Measurements from ENCODE around the gene LYPLA2. TPM values are rescaled to one million over a fixed set of nuclear protein-coding genes. Genes with fewer than 3 reads are reported as not detected.
"Not testable (repeated sequence)": the region's sequence is repeated elsewhere in the genome, so short reads cannot be mapped to it uniquely, and the experiment has no call there.

The LYPLA2 gene
- total RNA-seq, 2 donors from 2014 or later = 117 to 120 TPM

DNA sequence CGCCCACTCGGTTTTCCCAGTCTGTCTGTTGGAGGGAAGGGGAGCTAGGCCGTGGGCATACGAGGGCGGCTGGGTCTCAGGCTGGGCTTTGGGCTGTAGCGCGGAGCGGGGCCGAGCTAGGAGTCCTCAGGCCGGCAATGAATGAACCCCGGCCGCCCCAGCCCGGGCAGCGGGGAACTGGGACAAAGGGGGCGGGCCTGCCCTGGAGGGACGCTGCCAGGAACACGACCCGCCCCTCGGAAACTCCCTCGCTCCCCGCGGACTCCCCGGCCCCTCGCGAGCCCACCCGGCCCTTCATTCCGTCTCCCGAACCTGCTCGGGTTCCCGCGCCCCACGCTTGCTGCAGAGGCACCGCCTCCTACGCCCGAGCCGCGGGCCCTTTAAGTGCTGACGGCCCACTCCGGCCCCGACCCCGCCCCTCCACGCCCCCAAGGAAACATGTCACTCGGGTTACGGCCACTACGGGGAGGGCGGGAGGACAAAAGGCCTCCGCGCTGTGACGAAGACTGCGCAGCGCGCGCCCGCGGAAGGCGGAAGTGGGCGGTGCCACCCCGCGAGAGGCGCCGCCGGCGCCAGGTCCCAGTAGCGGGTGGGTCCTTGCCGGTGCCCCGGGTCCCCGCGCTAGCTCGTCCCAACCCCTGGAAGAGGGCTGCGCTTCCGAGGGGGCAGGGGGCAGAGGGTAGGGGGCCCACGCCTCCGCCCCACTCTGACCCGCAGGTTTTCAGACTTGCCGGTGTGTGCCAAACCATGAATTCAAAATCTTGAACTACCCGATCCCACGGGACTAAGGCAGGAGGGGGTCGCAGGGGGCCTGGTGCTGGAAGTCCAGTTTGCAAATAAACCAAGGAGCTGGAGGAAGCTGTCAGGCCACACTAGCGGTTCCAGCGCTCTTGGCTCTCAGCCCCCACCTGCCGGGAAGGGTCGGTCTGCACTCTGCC lies 9.7 kb downstream of the LYPLA2 start, which contains the start of gene GALE:
Gene GALE (minus strand): TSS at position 355 of the 938 bp plus-strand sequence. CDS start 1,747 bp downstream, outside the sequence.
- peak; percentile 94 to 96 for ATAC-seq
- Mint-ChIP-seq H3K36me3 (no peaks in the 10 kb centered on the region), H3K27ac (peak within 1 kb of the TSS; percentile 85 to 93), H3K4me3 (peak within 1 kb of the TSS; percentile 95), H3K9me3 (no peaks in the 10 kb centered on the region), H3K27me3 (no peaks in the 10 kb centered on the region), H3K4me1 (ENCODE audit: low read depth in 2 of 2) (peaks cover 9 to 11% of the 10 kb centered on the region in 2 donors)
- DNase-seq (ENCODE audit: low spot score) = peak; percentile 98

DNA sequence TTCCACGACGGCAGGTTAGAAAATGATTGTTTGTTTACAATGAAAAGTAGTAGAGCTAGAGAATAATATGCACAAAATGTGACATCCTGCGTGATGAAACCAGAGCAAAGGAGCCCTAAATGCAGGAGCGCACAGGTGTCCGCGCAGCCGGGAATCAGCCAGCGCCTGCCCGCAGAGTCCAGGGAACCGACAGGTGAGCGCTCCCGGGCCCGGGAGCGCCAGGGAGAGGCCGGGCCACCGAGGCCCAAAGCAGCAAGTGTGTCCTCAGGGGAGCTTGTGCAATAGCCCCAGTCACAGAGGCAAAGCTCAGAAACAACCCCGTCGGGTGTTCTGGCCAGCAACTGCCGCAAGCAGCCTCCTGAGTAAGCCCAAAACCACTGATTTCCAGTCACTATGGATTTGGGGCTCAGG lies 10.4 kb downstream of the LYPLA2 start:
- no peaks in the 10 kb centered on the region for H3K36me3 Mint-ChIP-seq
- peak overlapping the region; percentile 85 to 93 for H3K27ac Mint-ChIP-seq
- DNase-seq (ENCODE audit: low spot score) = no peak
- no peaks in the 10 kb centered on the region for H3K9me3 Mint-ChIP-seq
- peaks cover 9 to 11% of the 10 kb centered on the region in 2 donors for H3K4me1 Mint-ChIP-seq (ENCODE audit: low read depth in 2 of 2)
- H3K4me3 Mint-ChIP-seq = peak overlapping the region; percentile 95
- no peaks in the 10 kb centered on the region for H3K27me3 Mint-ChIP-seq
- no peak for ATAC-seq

DNA sequence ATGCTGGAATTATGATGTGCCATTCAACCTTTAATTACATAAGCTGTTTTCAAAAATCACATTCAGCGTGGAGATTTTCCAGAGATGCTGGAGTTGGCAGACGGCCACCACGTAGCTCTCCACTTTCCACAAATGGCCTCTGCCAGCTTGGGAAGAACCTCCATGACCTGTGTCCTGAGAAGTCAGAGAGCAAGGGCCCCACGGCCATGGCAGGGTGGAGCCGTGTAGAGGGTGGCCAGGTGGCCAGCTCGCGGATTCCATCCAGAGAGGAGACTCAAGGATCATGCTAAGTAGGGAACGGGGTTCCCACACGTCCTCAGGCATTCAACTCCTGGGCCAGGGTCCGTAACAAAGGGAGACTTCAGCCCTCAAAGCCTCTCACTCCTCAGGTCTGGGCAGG lies 10.9 kb downstream of the LYPLA2 start:
- no peak for DNase-seq (ENCODE audit: low spot score)
- Mint-ChIP-seq H3K27ac (peak overlapping the region; percentile 27 to 85), H3K9me3 (no peaks in the 10 kb centered on the region), H3K4me3 (peak overlapping the region; percentile 25), H3K36me3 (no peaks in the 10 kb centered on the region), H3K27me3 (no peaks in the 10 kb centered on the region), H3K4me1 (ENCODE audit: low read depth in 2 of 2) (peaks cover 9 to 11% of the 10 kb centered on the region in 2 donors)
- ATAC-seq = no peak

DNA sequence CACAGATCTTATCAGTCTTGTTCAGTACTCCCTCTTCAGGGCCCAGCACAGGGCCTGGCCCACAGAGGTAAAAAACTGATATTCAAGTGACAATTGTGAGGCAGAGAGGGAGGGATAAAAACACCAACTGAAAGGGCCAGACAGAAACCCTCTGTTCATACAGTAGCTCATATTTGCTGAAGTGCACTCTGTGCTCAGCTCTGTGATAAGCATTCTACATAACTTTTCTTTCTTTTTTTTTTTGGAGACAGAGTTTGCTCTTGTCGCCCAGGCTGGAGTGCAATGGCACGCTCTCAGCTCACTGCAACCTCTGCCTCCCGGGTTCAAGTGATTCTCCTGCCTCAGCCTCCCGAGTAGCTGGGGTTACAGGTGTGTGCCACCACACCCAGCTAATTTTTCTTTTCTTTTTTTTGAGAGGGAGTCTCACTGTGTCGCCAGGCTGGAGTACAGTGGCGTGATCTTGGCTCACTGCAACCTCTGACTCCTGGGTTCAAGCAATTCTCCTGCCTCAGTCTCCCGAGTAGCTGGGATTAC lies 11.9 kb downstream of the LYPLA2 start:
- ATAC-seq; H3K9me3 Mint-ChIP-seq; DNase-seq (ENCODE audit: low spot score); H3K27me3 Mint-ChIP-seq; H3K4me3 Mint-ChIP-seq; H3K36me3 Mint-ChIP-seq: not testable (repeated sequence)
- Mint-ChIP-seq H3K27ac (peak overlapping the region in 1 of 2 donors; percentile 82), H3K4me1 (ENCODE audit: low read depth in 2 of 2) (peaks cover 9 to 11% of the 10 kb centered on the region in 2 donors)

DNA sequence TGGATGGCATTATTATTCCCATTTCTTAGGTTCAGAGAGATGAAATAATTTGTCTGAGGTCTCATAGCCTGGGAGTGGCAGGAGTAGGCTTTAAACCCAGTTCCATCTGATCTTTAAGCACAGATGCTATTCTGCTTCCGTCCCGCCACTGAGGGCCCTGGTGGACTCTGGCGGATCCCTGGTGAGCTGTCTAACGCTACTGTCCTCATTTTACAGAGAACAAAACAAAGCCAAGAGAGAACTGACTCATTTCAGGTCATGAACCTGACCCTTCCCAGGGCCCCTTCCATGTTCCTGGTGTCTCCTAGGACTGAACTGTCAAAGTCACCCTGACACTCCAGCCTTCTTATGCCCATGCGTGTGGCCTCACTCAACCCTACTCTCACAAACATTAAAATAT lies 12.7 kb downstream of the LYPLA2 start:
- peaks cover 9 to 10% of the 10 kb centered on the region in 2 donors for H3K4me1 Mint-ChIP-seq (ENCODE audit: low read depth in 2 of 2)
- no peak overlapping the region for H3K4me3 Mint-ChIP-seq
- no peaks in the 10 kb centered on the region for H3K36me3 Mint-ChIP-seq
- no peaks in the 10 kb centered on the region for H3K9me3 Mint-ChIP-seq
- ATAC-seq = no peak
- peak overlapping the region in 1 of 2 donors; percentile 82 for H3K27ac Mint-ChIP-seq
- DNase-seq (ENCODE audit: low spot score) = no peak
- no peaks in the 10 kb centered on the region for H3K27me3 Mint-ChIP-seq

DNA sequence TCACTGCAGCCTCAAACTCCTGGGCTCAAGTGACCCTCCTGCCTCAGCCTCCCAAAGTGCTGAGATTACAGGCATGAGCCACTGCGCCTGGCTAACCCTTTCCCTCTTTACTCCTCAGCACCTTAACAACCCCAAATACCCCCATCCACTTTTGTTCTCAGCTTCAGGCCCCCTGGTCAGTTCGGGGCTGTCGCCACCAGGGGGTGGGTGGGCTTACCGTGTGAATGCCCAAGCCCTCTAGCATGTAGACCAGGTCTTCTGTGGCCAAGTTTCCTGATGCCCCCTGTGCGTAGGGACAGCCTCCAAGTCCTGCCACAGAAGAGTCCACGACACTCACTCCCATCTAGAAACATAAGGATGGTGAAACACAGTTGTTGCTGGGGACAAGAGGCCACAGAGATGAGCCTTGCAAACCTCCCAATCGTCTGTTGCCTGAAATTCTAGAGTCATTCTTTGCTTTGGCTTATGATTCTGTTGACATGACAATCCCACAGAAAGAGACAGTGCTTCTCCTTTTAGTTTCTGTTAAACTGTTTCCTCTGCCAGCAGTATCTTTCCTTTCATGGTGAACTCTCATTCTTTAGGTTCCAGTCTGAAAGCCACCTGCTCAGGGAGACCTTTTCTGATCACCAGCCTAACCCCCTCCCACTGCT lies 13.4 kb downstream of the LYPLA2 start:
- no peak for ATAC-seq
- H3K36me3 Mint-ChIP-seq = no peaks in the 10 kb centered on the region

DNA sequence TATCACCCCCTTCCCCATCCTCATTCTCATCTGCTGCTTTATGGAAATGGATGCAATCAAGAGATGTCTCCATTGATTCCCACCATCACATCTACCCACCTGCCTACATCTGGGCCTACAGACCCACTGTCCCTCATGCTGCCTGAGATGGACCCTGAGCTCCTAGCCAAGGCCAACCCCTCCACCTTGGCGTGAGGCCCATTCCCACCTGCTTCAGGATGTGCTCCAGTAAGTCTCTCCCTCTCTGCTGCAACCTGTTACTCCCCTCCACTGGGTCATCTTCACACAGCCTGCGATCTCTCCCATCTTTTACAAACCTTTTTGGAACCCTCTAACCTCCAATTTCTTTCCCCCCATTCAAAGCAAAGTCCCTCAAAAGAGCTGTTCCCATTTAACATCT lies 14.1 kb downstream of the LYPLA2 start:
- DNase-seq (ENCODE audit: low spot score) = no peak
- Mint-ChIP-seq H3K4me1 (ENCODE audit: low read depth in 2 of 2) (peaks cover 4 to 11% of the 10 kb centered on the region in 2 donors), H3K27me3 (no peaks in the 10 kb centered on the region), H3K36me3 (no peaks in the 10 kb centered on the region), H3K27ac (no peak overlapping the region), H3K9me3 (no peaks in the 10 kb centered on the region), H3K4me3 (no peak overlapping the region)
- ATAC-seq = no peak

More for the DNA sequence above, 13.4 kb downstream of the LYPLA2 start:
- H3K9me3 Mint-ChIP-seq = no peaks in the 10 kb centered on the region
- H3K4me3 Mint-ChIP-seq = no peak overlapping the region
- H3K27me3 Mint-ChIP-seq = no peaks in the 10 kb centered on the region
- H3K4me1 Mint-ChIP-seq (ENCODE audit: low read depth in 2 of 2) = peaks cover 7 to 9% of the 10 kb centered on the region in 2 donors
- DNase-seq (ENCODE audit: low spot score) = no peak
- no peak overlapping the region for H3K27ac Mint-ChIP-seq

DNA sequence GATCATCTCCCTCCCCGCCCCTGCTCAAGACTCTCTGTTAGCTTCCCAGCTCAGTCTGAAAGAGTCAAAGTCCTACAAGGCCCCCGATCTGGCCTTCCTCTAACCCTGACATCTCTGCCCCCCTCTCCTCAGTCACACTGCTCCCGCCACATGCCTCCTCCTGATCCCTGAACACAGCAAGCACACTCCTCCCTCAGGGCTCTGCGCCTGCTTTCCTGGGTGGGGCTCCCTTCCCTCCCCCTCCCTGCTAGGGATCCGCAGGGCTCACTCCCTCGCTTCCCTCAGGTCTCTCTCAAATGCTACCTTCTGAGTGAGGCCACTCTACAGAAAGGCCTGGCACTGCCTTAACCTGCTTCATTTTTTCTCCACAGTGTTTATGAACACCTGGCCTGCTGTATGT lies 15.3 kb downstream of the LYPLA2 start:
- Mint-ChIP-seq H3K36me3 (no peaks in the 10 kb centered on the region), H3K9me3 (no peaks in the 10 kb centered on the region), H3K4me1 (ENCODE audit: low read depth in 2 of 2) (peaks cover 4 to 18% of the 10 kb centered on the region in 2 donors)

DNA sequence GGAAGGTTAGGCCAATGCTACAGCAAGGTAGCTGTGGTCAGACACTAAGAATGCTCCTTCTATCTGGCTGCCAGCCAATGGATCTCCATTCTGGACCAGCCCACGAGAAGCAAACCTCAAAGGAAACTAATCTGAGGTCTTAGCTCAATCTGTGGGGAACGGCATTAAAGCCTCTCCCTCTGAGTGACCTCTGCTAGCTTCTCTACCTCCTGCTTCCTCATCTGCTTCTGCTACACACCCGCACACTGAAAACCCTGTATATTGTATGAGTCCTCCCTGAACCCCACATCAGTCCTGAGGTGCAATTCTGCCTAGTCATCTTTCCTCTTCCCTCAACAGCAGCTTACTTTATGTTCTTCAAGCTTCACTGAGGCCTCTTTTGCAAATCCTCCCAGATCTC lies 16.5 kb downstream of the LYPLA2 start:
- Mint-ChIP-seq H3K36me3 (no peaks in the 10 kb centered on the region), H3K4me1 (ENCODE audit: low read depth in 2 of 2) (peaks cover 4 to 18% of the 10 kb centered on the region in 2 donors), H3K27me3 (no peaks in the 10 kb centered on the region), H3K4me3 (no peak overlapping the region), H3K9me3 (no peaks in the 10 kb centered on the region), H3K27ac (peak overlapping the region; percentile 2 to 31)
- DNase-seq (ENCODE audit: low spot score) = no peak
- ATAC-seq = no peak

More for the DNA sequence above, 15.3 kb downstream of the LYPLA2 start:
- no peak overlapping the region for H3K27ac Mint-ChIP-seq
- no peak overlapping the region for H3K4me3 Mint-ChIP-seq
- ATAC-seq (no peak), DNase-seq (ENCODE audit: low spot score) (no peak)
- H3K27me3 Mint-ChIP-seq = no peaks in the 10 kb centered on the region

DNA sequence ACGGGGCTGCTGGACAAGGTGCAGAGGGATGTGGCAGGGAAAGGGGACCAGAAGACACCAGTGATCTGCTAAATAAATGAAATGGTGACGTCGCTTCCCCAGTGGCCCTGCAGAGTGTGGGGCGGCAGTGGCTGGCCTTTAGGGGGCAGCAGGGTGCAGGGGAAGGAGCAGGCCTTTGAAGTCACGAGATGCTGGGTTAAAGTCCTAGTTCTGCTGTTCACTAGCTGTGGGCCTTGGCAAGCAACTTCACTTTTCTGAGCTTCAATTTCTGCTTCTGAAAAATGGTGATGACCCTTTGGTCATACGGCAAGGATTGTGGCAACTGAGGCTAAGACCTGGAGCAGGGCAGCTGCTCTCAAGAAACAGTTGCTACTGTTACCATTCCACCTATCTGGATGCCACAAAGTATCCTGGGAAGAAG lies 18.8 kb downstream of the LYPLA2 start:
- no peak overlapping the region for H3K4me3 Mint-ChIP-seq
- H3K36me3 Mint-ChIP-seq = no peaks in the 10 kb centered on the region
- peaks cover 4 to 18% of the 10 kb centered on the region in 2 donors for H3K4me1 Mint-ChIP-seq (ENCODE audit: low read depth in 2 of 2)
- H3K9me3 Mint-ChIP-seq = no peaks in the 10 kb centered on the region
- H3K27ac Mint-ChIP-seq = no peak overlapping the region
- DNase-seq (ENCODE audit: low spot score) (peak; percentile 82), ATAC-seq (peak; percentile 90 to 91)
- no peaks in the 10 kb centered on the region for H3K27me3 Mint-ChIP-seq

DNA sequence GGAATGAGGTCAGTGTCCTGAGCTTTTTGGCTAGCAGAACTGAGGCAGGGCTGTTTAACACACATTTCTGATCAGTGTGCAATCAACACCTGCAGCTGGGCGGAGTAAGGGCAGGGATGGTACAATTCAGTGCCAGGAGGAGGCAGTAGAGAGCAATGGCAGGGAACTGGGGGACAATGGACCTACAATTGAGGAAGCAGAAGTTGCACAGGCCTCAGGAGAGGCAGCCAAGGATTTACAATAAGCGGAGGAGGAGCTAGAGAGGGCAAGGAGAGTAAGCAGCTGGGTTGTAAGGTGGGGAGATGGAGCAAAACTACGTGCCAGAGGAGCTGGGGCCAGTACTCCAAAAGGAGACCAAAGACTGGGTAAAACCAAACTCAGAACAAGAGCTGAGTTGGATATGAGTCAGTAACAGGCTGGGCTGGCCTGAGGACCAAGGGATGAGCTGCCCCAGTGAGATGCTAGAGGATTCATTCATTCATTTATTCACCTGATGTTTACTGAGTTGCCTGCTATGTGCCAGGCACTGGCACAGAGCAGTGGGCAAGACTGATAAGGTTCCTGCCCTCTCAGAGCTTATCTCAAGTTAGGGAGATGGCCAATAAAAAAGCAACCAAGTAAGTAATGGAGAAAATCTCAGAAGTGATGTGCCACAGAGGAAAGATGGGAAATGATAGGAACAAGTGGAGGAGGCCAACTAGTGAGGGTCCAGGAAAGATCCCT lies 20.0 kb downstream of the LYPLA2 start:
- no peaks in the 10 kb centered on the region for H3K36me3 Mint-ChIP-seq
- DNase-seq (ENCODE audit: low spot score) = no peak
- no peak overlapping the region for H3K4me3 Mint-ChIP-seq
- peak; percentile 67 to 72 for ATAC-seq
- H3K9me3 Mint-ChIP-seq = no peaks in the 10 kb centered on the region
- H3K27ac Mint-ChIP-seq = no peak overlapping the region
- peaks cover 4 to 18% of the 10 kb centered on the region in 2 donors for H3K4me1 Mint-ChIP-seq (ENCODE audit: low read depth in 2 of 2)
- H3K27me3 Mint-ChIP-seq = no peaks in the 10 kb centered on the region

DNA sequence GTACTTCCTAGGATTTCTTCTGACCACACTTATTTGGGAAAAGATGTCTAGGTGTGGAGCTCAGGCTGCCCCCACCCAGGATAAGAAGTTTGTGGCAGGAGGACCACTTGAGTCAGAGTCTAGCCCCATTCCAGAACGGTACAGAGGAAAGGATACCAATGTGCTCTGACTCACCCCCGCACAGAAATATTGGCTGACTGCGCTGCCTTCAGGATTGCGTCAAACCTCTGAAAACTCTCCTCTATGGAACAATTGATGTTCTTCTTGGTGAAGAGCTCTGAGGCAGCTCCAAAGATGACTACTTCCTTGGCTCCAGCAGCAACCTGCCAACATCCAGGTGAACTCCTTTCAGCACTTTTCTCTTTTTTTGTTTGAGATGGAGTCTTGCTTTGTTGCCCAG lies 23.1 kb downstream of the LYPLA2 start:
- no peaks in the 10 kb centered on the region for H3K36me3 Mint-ChIP-seq
- peaks cover 4 to 23% of the 10 kb centered on the region in 2 donors for H3K4me1 Mint-ChIP-seq (ENCODE audit: low read depth in 2 of 2)
- no peaks in the 10 kb centered on the region for H3K9me3 Mint-ChIP-seq
- H3K27ac Mint-ChIP-seq = no peak overlapping the region
- no peak overlapping the region for H3K4me3 Mint-ChIP-seq
- H3K27me3 Mint-ChIP-seq = no peaks in the 10 kb centered on the region
- DNase-seq (ENCODE audit: low spot score) (no peak), ATAC-seq (no peak)

DNA sequence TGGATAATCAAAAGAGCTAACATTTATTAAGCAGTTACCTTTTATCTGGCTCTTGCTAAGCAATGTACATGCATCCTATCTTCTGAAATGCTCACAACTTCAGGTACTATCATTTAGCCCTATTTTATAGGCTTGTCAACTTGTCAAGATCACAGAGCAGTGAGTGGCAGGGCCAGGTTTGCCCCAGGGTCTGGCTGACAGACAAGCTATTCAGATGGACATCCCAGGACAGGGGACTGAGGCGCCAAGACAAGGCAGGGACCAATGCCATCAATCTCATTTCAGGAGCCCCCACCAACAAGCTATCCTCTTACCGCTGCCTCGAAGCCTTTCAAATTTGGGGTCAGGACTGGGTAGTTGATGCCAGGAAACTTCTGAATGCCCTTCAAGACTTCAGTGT lies 25.4 kb downstream of the LYPLA2 start:
- H3K4me1 Mint-ChIP-seq (ENCODE audit: low read depth in 2 of 2) = peaks cover 0 to 5% of the 10 kb centered on the region in 2 donors
- H3K4me3 Mint-ChIP-seq = no peak overlapping the region
- no peak overlapping the region for H3K27ac Mint-ChIP-seq
- ATAC-seq (no peak), DNase-seq (ENCODE audit: low spot score) (no peak)
- no peaks in the 10 kb centered on the region for H3K9me3 Mint-ChIP-seq
- H3K27me3 Mint-ChIP-seq = no peaks in the 10 kb centered on the region
- no peaks in the 10 kb centered on the region for H3K36me3 Mint-ChIP-seq
